Subcutaneous adipose tissue (tissue), 4 donors: ENCODE data around the gene DENND10. TPM values are rescaled to one million over a fixed set of nuclear protein-coding genes. Genes with fewer than 3 reads are reported as not detected.

ENCODE experiments used
- CTCF ChIP-seq: fragments of 450-650 bp; IDR thresholded peaks from one replicate; pipeline ENCODE4 v1.5.1; 2016; ENCODE audit warnings: low read depth, mild to moderate bottlenecking, control low read depth, antibody characterized with exemption, moderate library complexity
- total RNA-seq, 4 donors: library from RNA; depleted of rRNA; stranded (reverse); fragments of >200 nt; gene quantifications; one replicate each; pipeline ENCODE4 v1.1.0, GENCODE V29; 2016

The DENND10 gene
- total RNA-seq, 4 donors from 2014 or later = 68.2 to 77.5 (median 73.6) TPM

GRCh38 chr10:119159332-119159731 lies 55.4 kb downstream of the DENND10 start:
- no peak for TF ChIP-seq CTCF

GRCh38 chr10:119161680-119162451 lies 58.0 kb downstream of the DENND10 start:
- TF ChIP-seq CTCF = no peak

- TF ChIP-seq CTCF = no peak
These were observed 58.7 kb downstream of the DENND10 start for GRCh38 chr10:119162452-119163092.

- no peak for TF ChIP-seq CTCF
These were observed 61.5 kb downstream of the DENND10 start, which contains the start of gene SFXN4 for GRCh38 chr10:119165171-119166117. Gene SFXN4 (minus strand): TSS chr10:119165714. CDS start chr10:119165647, 67 bp downstream.

- no peak for TF ChIP-seq CTCF
These were observed 62.2 kb downstream of the DENND10 start for GRCh38 chr10:119166118-119166500.

GRCh38 chr10:119166564-119166963 lies 62.7 kb downstream of the DENND10 start:
- no peak for TF ChIP-seq CTCF
